ENCODE measurements around the gene AJAP1. TPM values are rescaled to one million over a fixed set of nuclear protein-coding genes. Genes with fewer than 3 reads are reported as not detected.

The AJAP1 gene
- total RNA-seq, 3 donors from 2014 or later, result 0.16 to 0.66 (median 0.44) TPM

DNA sequence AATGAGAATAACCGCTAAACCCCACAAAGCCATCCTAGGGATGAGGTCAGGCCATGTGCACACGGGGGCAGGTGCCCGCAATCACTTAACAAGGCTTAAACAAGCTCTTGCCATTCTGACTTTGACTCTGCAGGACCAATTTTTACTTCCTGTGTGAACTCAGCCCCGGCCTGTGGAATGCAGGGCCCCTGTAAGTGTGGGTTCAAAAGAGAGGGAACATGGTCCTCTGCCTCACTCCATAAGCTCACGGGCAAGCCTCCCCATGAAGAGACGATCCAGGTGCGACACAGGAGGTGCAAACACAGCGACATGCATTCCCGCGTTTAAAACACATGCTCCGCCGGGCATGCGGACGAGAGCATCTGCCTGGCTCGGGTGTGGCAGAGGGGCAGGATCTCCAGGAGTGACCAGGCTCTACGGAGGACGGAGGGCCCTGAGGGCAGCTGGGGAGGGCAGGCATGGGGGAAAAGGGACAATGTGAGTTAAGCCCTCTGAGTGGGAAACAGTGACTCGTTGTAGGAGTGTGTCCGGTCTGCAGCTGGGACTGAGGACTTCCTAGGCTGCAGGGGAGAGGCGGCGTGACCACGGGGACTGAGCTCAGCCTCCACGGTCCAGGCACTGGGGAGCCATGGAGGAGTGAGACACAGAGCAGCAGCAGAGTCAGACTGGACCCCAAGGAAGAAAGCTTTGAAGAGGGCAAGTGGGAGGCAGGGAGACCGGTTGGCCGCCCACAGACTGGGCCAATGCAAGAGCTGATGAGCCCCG is 40.6 kb upstream of the AJAP1 start:
- no peak for TF ChIP-seq POLR2AphosphoS5 (IDR thresholded peaks at IDR 0.05)
- TF ChIP-seq CTCF (IDR thresholded peaks at IDR 0.05), result no peak
- no peak for TF ChIP-seq POLR2A (IDR thresholded peaks at IDR 0.05)
- H3K27me3 ChIP-seq, result peaks cover 0 to 1% of the 10 kb centered on the region in 2 donors
- H3K27ac ChIP-seq, result no peak overlapping the region
- H3K36me3 ChIP-seq, result no peaks in the 10 kb centered on the region
- H3K4me3 ChIP-seq, result no peak overlapping the region
- H3K4me1 ChIP-seq, result no peaks in the 10 kb centered on the region
- intact Hi-C loops (cut with DNase I; ENCODE audit: low total_unique reads), result no loop called here
- no peak for DNase-seq (ENCODE audit: low spot score in 2 of 2)
- H3K9me3 ChIP-seq, result peaks cover 9 to 29% of the 10 kb centered on the region in 2 donors

DNA sequence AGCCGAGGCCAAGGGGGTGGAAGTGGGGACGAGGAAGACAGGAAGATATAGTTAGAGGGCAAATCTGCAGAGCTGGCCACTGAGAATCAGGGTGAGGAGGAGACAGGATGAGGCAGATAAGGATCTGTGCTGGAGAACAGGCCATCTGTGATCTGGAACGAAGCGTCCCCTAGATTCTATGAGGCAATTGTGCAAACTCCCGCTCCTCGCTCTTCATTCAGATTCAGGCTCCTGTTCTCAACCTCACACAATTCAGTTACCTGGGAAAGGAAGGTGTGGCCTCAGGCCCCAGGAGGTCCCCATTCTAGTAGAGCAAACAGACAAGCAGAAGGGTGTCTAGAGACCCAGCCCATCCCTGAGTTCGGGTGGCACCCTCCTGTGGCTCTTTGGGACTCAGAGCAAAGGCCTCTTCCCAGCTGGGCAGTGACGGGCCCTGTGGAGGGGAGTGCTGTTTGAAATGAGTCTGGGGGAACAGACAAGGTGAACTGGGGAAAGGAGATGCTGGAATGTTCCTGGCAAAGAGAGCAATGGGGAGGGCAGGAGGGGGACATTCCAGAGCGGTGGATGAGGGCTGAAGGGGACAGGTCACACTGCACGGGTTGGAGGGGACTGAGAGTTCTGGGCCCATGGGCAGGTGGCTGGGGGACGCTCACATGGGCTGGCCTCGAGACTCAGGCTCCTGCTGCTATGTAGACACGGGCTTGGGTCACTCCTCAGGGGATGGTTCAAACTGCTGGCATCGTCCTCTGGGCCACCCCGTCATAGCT is 39.9 kb upstream of the AJAP1 start:
- no peaks in the 10 kb centered on the region for H3K4me1 ChIP-seq
- H3K4me3 ChIP-seq, result no peak overlapping the region
- no peak overlapping the region for H3K27ac ChIP-seq
- peaks cover 9 to 22% of the 10 kb centered on the region in 2 donors for H3K9me3 ChIP-seq
- intact Hi-C loops (cut with DNase I; ENCODE audit: low total_unique reads), result no loop called here
- H3K36me3 ChIP-seq, result no peaks in the 10 kb centered on the region
- DNase-seq (ENCODE audit: low spot score in 2 of 2), result no peak
- TF ChIP-seq POLR2A (IDR thresholded peaks at IDR 0.05) (no peak), POLR2AphosphoS5 (IDR thresholded peaks at IDR 0.05) (no peak), CTCF (IDR thresholded peaks at IDR 0.05) (no peak)
- H3K27me3 ChIP-seq, result no peaks in the 10 kb centered on the region

DNA sequence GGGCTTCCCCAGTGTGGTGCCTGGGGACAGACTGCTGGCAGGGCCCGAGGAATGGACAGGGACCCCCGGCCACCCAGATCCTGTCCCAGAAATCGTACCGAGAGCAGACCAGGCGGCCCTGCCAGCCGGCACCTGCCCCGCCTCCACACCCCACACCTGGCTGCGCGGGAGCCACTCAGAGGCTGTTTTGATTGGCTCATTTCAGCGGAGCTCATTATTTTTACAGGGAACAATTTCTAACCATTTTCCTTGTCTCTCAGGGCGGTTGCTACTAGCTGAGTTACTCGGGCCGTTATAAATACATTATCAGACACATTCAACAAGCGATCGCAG is 39.3 kb upstream of the AJAP1 start:
- no peak overlapping the region for H3K4me3 ChIP-seq
- no peaks in the 10 kb centered on the region for H3K36me3 ChIP-seq
- no peak for TF ChIP-seq POLR2A (IDR thresholded peaks at IDR 0.05)
- no peak for TF ChIP-seq CTCF (IDR thresholded peaks at IDR 0.05)
- TF ChIP-seq POLR2AphosphoS5 (IDR thresholded peaks at IDR 0.05), result no peak
- H3K4me1 ChIP-seq, result no peaks in the 10 kb centered on the region
- DNase-seq (ENCODE audit: low spot score in 2 of 2), result no peak
- H3K9me3 ChIP-seq, result peaks cover 5 to 16% of the 10 kb centered on the region in 2 donors
- H3K27me3 ChIP-seq, result no peaks in the 10 kb centered on the region
- intact Hi-C loops (cut with DNase I; ENCODE audit: low total_unique reads), result no loop called here
- H3K27ac ChIP-seq, result no peak overlapping the region

DNA sequence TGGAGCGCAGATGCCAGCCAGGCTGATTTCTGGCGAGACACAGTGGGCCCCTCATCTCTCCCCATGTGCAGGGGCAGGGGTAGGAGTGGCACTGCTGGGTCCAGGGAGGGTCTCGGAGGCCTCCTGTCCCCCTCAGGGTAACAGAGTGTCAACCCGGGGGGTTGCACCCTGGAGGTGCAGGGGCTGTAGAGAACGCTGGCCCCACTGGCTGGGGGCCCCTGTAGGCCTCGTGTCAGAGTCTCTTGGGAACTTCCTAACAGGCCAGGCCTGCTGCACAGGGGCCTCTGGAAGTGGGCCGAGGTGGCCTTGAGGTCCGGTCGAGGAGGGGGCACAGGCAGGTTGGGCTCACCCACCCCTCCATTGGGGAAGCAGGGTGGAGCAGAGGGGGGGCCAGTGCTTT is 38.9 kb upstream of the AJAP1 start:
- H3K36me3 ChIP-seq, result no peaks in the 10 kb centered on the region
- no peaks in the 10 kb centered on the region for H3K4me1 ChIP-seq
- no peak overlapping the region for H3K4me3 ChIP-seq
- H3K27ac ChIP-seq, result no peak overlapping the region
- no peaks in the 10 kb centered on the region for H3K27me3 ChIP-seq
- TF ChIP-seq POLR2A (IDR thresholded peaks at IDR 0.05) (no peak), POLR2AphosphoS5 (IDR thresholded peaks at IDR 0.05) (no peak), CTCF (IDR thresholded peaks at IDR 0.05) (no peak)
- peaks cover 2 to 12% of the 10 kb centered on the region in 2 donors for H3K9me3 ChIP-seq
- intact Hi-C loops (cut with DNase I; ENCODE audit: low total_unique reads), result no loop called here
- no peak for DNase-seq (ENCODE audit: low spot score in 2 of 2)

- TF ChIP-seq POLR2A (IDR thresholded peaks at IDR 0.05) (no peak), POLR2AphosphoS5 (IDR thresholded peaks at IDR 0.05) (no peak), CTCF (IDR thresholded peaks at IDR 0.05) (no peak)
- DNase-seq (ENCODE audit: low spot score in 2 of 2), result no peak
- Histone ChIP-seq H3K9me3 (peaks cover 0 to 2% of the 10 kb centered on the region in 2 donors), H3K27me3 (no peaks in the 10 kb centered on the region), H3K4me3 (no peak overlapping the region), H3K36me3 (no peaks in the 10 kb centered on the region), H3K4me1 (no peaks in the 10 kb centered on the region), H3K27ac (no peak overlapping the region)
- intact Hi-C loops (cut with DNase I; ENCODE audit: low total_unique reads), result no loop called here
Measured at GRCh38 chr1:4616831-4617465, 37.5 kb upstream of the AJAP1 start.

Data from breast epithelium (tissue), 4 donors.